Right lobe of liver (tissue), 4 donors: ENCODE results near the gene PRKAR1B.

Source experiments
- CTCF ChIP-seq, 4 donors: fragments of 200-600 bp in 3 of 4; fragments of 450-650 bp in 1 of 4; IDR thresholded peaks; one replicate each; pipeline versions ENCODE4 v1.5.1 to v1.8.0; 2016 to 2022; ENCODE audit warnings: antibody characterized with exemption in 4 of 4, mild to moderate bottlenecking in 2 of 4
- POLR2A ChIP-seq: fragments of 450-650 bp; IDR thresholded peaks from one replicate; pipeline ENCODE4 v1.6.1; 2017; ENCODE audit warnings: antibody characterized with exemption, mild to moderate bottlenecking
- donor health status: DM: no; HTN: no; CAD: no.
- donor health status: DM: no; HTN: no; CAD: no.
- donor health status: DM: no; HTN: yes; CAD: no.

GRCh38 chr7:534075-534474 is 193.0 kb downstream of the PRKAR1B start:
- TF ChIP-seq CTCF (IDR thresholded peaks at IDR 0.05), result no peak
- no peak for TF ChIP-seq POLR2A
